DMS153 treated with DMSO at 0.1 percent for 48 hours (cell line): ENCODE measurements around the gene SAFB2.
"Not testable (repeated sequence)": the region's sequence is repeated elsewhere in the genome, so short reads cannot be mapped to it uniquely, and the experiment has no call there.

ENCODE experiments used
- DNase-seq: peaks from one replicate; lab custom pipeline; 2025; ENCODE audit not compliant: unreplicated experiment; lab: John Stamatoyannopoulos, UW

SAFB2 gene

GRCh38 chr19:5608766-5609165 is 13.8 kb downstream of the SAFB2 start:
- DNase-seq, result not testable (repeated sequence)

- DNase-seq, result no peak
These were observed 14.3 kb downstream of the SAFB2 start for GRCh38 chr19:5608291-5608690.

- DNase-seq, result no peak
These were observed 15.0 kb downstream of the SAFB2 start for GRCh38 chr19:5607318-5608275.

DNA sequence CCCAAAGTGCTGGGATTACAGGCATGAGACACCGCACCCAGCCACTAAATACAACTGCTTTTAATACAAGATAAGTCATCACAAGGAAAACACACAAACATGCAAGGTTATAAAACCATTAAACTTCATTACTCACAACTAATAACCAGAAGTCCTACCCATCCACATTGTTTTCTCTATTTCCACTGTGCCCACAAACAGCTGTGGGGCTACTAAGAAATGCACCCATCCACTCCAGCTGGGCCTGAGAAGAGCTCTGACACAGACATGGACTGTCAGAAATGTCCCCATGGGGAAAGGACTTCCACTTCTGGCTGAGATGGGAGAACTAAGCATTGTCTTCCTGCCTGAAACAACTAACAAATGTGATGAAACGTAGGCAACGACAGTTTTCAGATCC is 17.2 kb downstream of the SAFB2 start:
- no peak for DNase-seq

- DNase-seq, result no peak
These were observed 18.9 kb downstream of the SAFB2 start for GRCh38 chr19:5603626-5604025.

DNA sequence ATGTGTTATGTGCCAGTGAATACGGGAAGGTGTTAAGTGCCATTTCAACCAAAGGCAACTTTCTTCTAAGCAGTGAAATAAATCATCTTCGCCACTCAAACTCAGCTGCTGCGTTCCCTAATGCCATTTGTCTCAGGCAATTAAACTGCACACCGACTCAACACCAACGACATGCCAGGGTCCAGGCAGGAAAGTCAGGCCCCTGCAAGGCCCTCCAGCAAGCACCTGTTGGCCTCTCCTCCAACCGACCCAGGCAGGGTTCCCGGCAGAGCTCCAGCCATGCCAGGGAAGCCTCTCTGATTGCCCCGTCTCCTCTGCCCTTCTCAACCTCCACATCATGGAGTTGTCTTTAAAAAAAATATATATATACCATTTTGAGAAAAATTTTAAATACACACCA is 21.8 kb downstream of the SAFB2 start:
- no peak for DNase-seq

- DNase-seq, result no peak
These were observed 26.8 kb downstream of the SAFB2 start for GRCh38 chr19:5595745-5596144.

DNA sequence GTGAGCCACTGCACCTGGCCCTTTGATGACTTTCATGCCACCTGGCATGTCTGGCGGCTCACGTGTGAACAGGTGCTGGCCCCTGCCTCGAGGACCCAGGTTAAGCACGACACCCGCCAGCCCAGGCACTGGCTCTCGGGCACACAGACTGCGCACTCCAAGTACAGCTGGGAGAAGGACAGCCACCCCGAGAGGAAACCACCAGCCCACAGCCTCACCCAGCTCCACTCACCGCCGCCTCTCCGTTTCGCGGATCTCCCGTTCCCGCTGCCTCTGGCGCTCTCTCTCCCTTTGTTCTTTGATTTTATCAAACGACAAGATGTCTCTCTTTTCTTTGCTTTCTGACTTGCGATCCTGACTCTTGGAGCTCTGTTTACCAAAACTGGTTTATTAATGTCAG is 27.4 kb downstream of the SAFB2 start:
- DNase-seq, result no peak

GRCh38 chr19:5594521-5594950 is 28.0 kb downstream of the SAFB2 start:
- DNase-seq, result no peak

DNA sequence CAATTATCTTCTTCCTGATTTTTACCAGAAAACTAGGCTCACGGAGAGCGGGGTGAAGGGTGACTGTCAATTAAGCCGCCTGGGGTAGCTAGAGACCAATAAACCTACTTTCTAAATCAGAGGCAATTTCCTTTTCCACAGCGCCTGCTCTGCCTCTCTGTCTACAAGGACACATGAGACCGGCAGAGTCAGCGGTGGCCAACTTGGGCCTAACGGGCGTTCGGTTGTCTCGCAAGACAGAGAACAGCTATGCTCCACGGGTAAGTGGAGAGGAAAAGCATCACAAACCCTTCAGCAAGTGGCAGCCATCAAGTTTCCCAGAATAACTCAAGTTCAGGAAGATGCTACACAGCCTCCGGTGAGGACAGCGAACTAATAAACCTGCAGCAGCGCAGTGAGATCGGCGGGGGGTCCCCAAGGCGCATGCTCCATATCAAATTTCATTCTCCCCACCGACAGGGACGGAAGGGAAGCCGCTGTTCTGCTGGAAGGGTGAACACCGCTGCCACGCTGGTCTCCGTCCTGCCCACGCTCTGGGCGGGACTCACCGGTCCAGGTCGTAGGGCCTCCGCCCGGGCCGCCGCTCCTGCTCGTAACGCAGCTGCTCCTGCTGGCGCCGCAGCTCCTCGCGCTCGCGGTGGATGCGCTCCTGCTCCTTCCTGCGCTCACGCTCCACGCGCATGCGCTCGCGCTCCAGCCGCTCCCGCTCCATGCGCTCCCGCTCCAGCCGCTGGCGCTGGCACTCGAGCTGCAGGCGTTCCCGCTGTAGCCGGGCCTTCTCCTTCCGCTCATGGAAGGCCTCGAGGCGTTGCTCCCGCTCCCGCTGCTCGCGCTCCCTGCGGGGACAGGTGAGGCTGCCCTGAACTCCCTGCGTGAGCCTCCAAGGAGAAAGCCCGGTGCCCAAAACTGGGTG is 29.0 kb downstream of the SAFB2 start:
- no peak for DNase-seq

- no peak for DNase-seq
These were observed 29.8 kb downstream of the SAFB2 start for GRCh38 chr19:5592531-5593342.

GRCh38 chr19:5591476-5591875 is 31.1 kb downstream of the SAFB2 start:
- DNase-seq, result no peak

GRCh38 chr19:5590865-5591154 is 31.8 kb downstream of the SAFB2 start:
- no peak for DNase-seq

DNA sequence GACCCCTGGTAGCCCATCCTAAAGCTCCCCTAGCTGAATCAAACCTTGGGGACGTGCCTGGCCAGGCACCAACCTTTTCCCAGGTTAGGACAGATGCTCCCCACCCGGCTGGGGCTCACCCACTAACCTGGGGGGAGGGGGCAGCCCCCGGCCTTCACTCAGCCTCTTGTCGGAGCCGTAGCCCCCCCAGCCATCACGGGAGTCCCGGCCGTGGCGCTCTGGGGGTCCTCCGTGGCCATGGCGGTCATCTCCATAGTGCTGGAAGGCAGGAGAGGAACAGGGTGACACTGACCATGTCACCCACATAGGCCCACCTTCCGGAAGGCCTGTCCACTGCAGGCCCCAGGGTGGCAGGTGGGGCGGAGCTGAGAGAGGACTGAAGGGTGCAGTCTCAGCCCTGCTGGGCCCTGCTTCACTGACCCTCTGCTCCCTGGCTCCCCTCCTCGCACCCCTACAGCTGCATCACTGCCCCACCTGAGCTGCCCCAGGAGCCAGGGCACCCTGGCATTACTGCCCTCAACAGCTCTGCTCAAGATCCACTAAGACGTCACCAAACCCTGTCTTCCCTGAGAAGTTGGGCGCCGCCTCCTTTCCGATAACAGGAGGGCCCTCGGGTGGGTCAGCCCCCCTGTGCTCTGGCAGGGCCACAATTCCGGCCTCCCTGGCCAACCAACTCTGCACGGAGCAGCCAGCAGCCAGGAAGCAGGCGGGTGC is 32.3 kb downstream of the SAFB2 start:
- DNase-seq, result no peak

DNA sequence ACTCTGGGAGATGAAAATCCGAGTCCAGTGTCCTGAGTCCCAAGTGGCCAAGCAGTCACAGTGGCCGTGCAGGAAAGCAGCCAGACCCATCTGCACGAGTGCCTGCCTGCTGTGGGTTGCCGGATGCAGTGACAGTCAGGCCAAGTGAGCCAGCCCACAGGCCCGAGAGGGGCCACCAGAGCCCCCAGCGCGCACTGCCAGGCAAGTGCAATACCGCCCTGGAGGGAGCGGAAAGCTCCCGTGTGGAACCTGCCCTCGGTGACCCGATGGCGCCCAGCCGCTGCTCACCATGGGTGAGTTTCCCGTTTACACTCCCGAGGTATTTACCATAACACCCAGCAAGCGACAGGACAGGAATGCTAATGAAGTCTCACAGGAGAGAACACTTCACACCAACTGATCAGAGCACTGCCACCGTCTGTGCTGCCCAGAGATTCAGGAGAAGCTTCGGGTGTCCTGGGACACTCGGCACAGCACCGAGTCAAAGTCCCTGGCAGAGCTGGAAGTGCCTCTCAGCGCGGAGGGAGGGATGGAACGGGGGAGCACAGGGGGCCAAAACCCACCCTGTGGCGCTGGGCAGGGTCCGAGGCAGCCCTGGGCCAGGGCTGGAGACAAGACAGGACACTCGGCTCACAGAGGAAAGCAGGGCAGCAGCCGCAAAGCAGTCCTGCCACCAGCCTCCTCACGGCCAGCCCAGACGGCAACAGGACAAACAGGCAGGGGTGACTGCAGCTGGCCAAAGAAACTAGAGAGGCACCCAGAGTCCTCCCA is 33.5 kb downstream of the SAFB2 start:
- no peak for DNase-seq

DNA sequence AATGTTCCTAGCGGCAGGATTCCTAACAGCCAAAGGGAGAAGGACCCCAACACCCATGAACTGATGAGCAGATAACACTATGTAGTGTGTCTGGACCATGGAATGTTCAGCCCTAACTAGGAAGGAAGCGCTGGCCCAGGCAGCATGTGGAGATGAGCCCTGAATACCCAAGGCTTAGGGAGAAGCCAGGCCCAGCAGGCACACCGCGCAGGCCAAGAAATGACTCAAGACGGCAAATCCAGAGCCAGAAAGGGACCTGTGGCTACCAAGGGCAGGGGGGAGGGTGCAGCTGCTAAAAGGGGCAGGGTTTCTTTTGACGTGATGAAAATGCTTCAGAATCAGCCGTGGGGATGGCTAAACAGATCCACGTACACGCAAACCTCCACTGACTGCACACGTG is 34.1 kb downstream of the SAFB2 start:
- DNase-seq, result no peak

- DNase-seq, result peak; percentile 43
These were observed 34.9 kb downstream of the SAFB2 start for GRCh38 chr19:5587661-5588060.

DNA sequence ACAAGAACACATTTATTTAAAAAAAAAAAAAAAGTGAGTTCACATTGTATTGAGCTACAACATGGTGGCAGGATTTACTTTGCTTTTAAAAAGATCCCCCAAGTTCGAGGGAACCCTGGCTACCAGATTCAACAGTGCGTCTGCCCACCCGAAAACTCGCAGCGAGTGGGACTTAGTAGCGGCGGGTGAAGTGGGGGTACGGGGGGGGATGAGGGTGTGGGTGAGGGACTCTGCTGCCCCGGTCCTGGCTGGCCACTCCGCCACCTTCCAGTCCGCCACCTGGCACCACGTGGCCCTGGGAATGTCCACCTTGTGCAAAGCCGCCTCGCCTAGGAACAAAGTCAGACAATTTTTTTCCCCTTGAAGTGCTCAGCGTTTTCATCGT is 35.5 kb downstream of the SAFB2 start:
- DNase-seq, result no peak

- no peak for DNase-seq
These were observed 36.1 kb downstream of the SAFB2 start for GRCh38 chr19:5586300-5587070.
